SK-N-SH (cell line): ENCODE measurements around the gene RCAN2.

Experiments used
- GABPA ChIP-seq: IDR thresholded peaks from 2 replicates; pipeline ENCODE4 v1.4.0; 2012; ENCODE audit warnings: low read depth, mild to moderate bottlenecking
- POLR2AphosphoS5 ChIP-seq: IDR thresholded peaks from 2 replicates; pipeline ENCODE4 v1.6.1; 2012; ENCODE audit warnings: low read depth, low read length
- YY1 ChIP-seq: IDR thresholded peaks from 2 replicates; pipeline ENCODE4 v1.4.0; 2012; ENCODE audit warnings: low read depth, mild to moderate bottlenecking
- TF ChIP-seq, protein P1 (sequence below): fragments of 200-600 bp; sonication (generic); IDR thresholded peaks from 2 replicates; pipeline ENCODE4 v1.6.1; 2017; ENCODE audit warnings: antibody characterized with exemption, mild to moderate bottlenecking, moderate library complexity
- TF ChIP-seq, protein P2 (sequence below): fragments of 150-350 bp; IDR thresholded peaks from 2 replicates; pipeline ENCODE4 v1.6.1; 2016; ENCODE audit warnings: mild to moderate bottlenecking, low read depth, low read length
- TF ChIP-seq, protein P3 (sequence below): IDR thresholded peaks from 2 replicates; pipeline ENCODE4 v1.6.1; 2012; ENCODE audit warnings: mild to moderate bottlenecking, low read depth, low read length, moderate library complexity

DNA sequence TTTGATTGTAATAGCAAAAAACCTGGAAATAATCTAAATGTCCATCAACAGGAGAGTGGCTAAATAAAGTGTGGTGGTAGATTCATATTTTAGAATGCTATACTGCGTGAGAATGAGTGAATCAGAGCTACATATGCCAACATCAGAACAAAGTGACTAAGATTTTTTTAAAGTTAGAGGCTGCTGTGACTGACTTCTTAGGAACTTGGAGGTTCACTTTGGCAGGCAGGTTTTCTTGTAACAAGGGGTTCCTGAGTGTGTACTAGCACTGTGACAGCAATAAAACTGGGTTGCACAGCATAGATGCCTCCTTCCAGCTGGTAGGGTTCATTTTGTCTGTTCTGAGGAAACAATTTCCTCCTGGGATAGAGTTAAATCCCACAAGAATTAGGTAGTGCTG is 245.2 kb downstream of the RCAN2 start:
- TF ChIP-seq, protein P1, sequence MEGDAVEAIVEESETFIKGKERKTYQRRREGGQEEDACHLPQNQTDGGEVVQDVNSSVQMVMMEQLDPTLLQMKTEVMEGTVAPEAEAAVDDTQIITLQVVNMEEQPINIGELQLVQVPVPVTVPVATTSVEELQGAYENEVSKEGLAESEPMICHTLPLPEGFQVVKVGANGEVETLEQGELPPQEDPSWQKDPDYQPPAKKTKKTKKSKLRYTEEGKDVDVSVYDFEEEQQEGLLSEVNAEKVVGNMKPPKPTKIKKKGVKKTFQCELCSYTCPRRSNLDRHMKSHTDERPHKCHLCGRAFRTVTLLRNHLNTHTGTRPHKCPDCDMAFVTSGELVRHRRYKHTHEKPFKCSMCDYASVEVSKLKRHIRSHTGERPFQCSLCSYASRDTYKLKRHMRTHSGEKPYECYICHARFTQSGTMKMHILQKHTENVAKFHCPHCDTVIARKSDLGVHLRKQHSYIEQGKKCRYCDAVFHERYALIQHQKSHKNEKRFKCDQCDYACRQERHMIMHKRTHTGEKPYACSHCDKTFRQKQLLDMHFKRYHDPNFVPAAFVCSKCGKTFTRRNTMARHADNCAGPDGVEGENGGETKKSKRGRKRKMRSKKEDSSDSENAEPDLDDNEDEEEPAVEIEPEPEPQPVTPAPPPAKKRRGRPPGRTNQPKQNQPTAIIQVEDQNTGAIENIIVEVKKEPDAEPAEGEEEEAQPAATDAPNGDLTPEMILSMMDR, result no peak
- TF ChIP-seq GABPA, result no peak
- no peak for TF ChIP-seq YY1
- TF ChIP-seq POLR2AphosphoS5, result no peak
- TF ChIP-seq, protein P2, sequence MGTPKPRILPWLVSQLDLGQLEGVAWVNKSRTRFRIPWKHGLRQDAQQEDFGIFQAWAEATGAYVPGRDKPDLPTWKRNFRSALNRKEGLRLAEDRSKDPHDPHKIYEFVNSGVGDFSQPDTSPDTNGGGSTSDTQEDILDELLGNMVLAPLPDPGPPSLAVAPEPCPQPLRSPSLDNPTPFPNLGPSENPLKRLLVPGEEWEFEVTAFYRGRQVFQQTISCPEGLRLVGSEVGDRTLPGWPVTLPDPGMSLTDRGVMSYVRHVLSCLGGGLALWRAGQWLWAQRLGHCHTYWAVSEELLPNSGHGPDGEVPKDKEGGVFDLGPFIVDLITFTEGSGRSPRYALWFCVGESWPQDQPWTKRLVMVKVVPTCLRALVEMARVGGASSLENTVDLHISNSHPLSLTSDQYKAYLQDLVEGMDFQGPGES, result no peak
- TF ChIP-seq, protein P3, sequence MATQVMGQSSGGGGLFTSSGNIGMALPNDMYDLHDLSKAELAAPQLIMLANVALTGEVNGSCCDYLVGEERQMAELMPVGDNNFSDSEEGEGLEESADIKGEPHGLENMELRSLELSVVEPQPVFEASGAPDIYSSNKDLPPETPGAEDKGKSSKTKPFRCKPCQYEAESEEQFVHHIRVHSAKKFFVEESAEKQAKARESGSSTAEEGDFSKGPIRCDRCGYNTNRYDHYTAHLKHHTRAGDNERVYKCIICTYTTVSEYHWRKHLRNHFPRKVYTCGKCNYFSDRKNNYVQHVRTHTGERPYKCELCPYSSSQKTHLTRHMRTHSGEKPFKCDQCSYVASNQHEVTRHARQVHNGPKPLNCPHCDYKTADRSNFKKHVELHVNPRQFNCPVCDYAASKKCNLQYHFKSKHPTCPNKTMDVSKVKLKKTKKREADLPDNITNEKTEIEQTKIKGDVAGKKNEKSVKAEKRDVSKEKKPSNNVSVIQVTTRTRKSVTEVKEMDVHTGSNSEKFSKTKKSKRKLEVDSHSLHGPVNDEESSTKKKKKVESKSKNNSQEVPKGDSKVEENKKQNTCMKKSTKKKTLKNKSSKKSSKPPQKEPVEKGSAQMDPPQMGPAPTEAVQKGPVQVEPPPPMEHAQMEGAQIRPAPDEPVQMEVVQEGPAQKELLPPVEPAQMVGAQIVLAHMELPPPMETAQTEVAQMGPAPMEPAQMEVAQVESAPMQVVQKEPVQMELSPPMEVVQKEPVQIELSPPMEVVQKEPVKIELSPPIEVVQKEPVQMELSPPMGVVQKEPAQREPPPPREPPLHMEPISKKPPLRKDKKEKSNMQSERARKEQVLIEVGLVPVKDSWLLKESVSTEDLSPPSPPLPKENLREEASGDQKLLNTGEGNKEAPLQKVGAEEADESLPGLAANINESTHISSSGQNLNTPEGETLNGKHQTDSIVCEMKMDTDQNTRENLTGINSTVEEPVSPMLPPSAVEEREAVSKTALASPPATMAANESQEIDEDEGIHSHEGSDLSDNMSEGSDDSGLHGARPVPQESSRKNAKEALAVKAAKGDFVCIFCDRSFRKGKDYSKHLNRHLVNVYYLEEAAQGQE, result no peak
